Fibroblast of peridontal ligament (primary cell): ENCODE results near the gene KLHL25.
A peak's percentile ranks its signal among the peaks of the same experiment; 100 is the strongest.

Experiments
- DNase-seq: peaks from one replicate; pipeline ENCODE4 v3.0.0-alpha.2; 2010; ENCODE audit errors: extremely low read depth

KLHL25 gene

DNA sequence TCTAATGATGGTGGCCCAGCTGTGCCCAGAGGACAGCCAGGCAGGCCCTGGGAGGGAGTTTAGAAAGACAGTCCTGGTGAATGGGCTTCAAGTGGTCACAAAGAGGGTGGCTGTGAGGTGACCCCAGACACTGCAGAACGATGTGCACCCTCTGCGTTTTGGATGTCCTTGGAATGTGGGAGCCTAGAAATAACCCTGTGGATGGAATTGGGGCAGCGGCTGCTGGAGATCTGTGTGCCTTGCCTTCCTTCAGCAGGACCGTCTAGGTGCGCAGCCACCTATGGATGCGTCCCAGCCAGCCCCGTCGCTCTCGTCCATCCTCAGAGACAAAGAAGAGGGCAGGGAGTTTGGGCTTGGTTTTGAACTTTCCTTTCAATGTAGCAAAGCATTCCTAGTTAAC, 46.5 kb downstream of the KLHL25 start:
- DNase-seq, result no peak

DNA sequence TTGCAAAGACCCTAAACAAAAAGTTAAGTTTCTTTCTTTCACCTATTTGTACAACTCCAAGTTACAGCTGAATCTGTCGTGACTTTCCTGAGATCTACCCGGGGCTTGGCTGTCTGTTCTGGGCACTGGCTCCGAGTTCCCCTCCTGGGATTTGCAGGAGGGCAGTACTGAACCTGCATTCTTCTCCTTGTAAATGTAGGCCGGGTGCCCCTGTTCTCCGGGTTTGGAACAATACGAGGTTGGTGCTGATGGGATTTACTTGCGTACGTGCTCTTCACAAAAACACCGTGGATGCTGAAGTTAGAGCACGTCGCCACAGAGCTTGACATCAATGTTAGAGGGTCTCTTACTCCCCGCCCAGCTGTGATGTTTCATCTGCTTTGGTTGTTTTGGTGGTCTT, 48.1 kb downstream of the KLHL25 start:
- DNase-seq, result no peak

DNA sequence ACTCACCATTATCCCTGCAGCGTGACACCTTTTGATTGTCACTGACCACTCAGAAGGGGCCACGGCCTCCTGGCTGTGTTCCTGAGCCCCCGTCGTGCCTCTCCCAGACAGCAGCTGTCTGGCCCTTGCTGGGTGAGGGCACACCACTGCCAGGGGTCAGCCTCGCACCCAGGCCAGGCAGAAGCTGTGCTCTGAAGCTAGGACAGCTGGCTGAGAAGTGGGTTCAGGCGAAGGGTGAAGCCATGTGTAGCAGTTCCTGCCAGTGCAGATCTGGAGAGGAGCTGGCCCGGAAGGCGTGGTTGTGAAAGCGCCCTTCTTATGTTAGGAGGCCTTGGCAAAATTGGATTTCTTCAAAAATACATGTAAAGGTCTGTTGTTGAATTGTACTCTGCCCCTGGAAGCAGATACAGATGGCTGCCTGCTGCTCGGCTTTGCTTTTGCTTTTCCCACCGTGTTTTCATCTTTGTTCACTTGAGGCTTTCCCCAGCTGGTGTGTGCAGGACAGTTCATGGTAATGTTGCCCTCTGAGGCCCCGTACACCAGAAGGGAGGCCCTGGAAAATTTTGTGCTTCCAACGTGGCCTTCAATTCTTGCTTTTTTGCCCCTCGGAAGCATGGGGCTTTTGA, 49.1 kb downstream of the KLHL25 start:
- DNase-seq, result no peak

DNA sequence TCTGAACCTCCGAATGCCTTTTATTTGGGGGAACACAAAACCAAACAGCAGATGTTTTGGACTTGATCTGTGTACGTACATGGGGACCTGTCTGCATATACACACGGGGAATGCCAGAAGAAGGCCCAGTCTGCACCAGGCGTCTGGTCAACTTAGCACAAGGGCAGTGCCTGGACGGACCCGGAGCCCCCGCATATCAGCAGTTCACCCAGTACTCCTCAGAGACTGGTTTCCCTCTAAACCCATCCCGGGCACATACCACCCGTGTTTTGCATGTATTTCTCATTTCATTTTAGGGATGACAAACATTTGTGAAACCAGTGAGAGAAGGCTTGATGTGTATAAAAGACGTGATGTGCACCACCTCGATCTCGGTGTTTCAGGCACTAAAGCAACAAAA, 49.7 kb downstream of the KLHL25 start:
- DNase-seq, result no peak

DNA sequence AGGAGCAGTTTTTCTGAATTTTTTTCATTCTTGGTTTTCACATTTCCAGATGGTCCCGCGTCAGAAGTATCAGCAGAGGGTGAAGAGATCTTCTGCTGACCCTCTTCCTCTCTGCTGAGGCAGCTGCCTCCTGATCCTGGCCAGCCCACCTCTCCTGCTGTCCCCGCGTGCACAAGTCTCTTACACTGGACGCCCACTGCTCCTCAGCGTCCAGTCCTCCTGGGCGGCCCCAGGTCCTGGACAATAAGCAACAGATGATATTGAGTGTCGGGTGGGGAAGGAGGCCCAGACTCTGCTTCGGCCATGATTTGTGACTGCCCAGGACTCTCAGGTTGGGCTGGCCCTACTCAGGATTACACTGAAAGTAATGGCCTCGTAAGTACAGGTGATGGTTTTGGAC, 50.1 kb downstream of the KLHL25 start:
- DNase-seq, result no peak

DNA sequence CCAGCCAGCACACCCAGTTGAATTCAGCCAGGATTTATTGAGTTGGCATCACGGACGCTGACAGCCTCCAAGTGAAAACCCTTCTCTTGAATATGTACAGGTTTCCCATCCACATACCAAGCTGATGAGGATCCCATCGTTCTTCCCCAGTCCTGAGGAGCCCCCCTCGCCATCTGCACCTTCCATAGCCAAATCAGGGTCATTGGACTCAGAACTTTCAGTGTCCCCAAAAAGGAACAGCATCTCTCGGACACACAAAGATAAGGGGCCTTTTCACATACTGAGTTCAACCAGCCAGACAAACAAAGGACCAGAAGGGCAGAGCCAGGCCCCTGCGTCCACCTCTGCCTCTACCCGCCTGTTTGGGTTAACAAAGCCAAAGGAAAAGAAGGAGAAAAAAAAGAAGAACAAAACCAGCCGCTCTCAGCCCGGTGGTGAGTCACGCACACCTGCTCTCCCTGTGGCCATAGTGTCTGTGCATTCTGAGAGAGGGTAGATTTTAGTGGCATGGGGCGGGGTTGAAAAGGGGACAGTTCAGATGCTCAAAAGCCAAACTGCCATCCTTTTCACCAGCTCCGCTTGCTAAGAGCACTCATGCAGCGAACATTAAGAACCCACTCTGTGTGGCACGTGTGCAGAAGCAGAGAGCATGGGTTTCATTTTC, 51.2 kb downstream of the KLHL25 start:
- DNase-seq, result no peak

- peak; percentile 65 for DNase-seq
Observed at GRCh38 chr15:85742186-85742821, 52.4 kb downstream of the KLHL25 start.

GRCh38 chr15:85741662-85742061, 53.1 kb downstream of the KLHL25 start:
- no peak for DNase-seq

GRCh38 chr15:85741021-85741421, 53.7 kb downstream of the KLHL25 start:
- DNase-seq, result no peak

GRCh38 chr15:85737061-85737460, 57.7 kb downstream of the KLHL25 start:
- no peak for DNase-seq

DNA sequence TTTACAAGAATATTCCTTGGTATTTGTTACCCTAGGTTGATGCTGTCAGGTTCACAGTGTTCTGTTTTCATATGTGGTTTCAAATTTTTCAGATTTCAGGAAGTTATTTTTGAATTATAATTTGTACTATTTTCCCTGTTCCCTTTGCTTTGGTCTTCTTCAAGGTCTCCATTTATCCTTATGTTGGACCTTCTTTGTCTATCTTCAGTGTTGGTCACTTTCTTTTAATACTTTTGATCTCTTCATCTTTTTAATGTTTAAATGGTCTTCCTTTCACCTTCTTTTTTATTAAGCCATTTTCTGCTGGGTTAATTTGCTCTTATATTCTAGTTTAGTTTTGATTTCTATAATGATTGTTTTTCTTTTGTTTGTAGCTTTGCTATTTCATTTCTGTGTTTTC, 61.3 kb downstream of the KLHL25 start:
- peak; percentile 32 for DNase-seq

- DNase-seq, result peak; percentile 82
Observed at GRCh38 chr15:85730001-85730820, 64.5 kb downstream of the KLHL25 start.

DNA sequence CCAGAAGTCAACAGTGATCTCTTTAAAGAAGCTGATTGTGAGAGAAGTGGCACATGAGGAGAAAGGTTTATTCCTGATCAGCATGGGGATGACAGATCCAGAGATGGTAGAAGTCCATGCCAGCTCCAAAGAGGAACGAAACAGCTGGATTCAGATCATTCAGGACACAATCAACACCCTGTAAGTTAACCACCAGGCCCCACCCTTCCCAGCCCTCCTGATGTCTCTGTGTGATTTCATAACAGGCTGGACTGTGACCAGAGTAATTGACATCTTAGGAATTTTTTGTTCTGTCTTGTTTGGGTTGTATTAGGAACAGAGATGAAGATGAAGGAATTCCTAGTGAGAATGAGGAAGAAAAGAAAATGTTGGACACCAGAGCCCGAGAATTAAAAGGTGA, 67.7 kb downstream of the KLHL25 start:
- peak; percentile 51 for DNase-seq

- peak; percentile 58 for DNase-seq
Observed at GRCh38 chr15:85726454-85726853, 68.3 kb downstream of the KLHL25 start.

GRCh38 chr15:85725564-85725963, 69.2 kb downstream of the KLHL25 start:
- no peak for DNase-seq

- peak; percentile 55 for DNase-seq
Observed at GRCh38 chr15:85725019-85725418, 69.7 kb downstream of the KLHL25 start.

DNA sequence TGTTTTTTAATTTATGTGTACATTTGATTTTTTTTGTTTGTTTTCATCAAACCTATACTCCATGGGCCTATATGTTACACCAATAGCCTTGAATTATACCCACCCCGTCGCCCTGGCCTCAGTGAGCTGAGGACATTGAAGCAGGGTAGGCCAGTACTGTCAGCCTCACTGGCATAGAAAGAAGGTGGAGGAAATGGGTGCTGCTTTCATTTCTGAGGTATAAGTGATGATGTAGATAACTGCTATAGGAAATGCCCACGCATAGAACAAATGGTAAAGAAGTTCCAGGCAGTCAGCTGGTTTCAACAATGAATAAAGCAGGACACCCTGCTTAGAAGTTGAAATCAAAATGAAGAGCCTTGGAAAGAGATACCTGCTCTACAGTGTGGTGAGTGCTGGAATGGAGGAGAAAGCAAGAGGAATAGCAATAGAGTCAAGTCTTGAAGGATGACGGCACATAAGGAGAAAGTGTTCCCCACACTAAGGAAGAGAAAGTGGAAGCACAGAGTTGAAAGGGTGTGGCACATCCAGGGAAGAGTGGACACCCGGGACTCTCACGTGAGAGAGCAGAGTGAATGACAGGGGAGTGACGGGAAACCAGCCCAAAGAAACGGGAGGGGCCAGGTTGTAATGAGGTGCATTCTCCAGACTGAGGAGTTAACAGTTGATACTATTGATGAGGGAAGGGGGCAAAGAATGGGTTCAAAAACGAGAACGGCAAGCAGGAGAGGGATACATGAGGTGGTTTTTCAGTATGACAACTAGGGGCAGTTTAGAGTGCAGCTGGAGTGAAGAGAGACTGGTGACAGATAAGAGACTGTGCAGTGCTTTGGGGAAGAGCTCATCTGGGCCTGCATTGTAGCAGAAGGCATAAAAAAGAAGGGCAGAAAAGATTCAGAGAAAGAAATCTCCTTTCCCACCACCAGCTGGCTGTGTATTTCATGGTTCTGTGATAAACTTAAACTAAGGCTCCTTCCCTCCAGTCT, 70.5 kb downstream of the KLHL25 start:
- no peak for DNase-seq

- no peak for DNase-seq
Observed at GRCh38 chr15:85722374-85723152, 72.2 kb downstream of the KLHL25 start.

DNA sequence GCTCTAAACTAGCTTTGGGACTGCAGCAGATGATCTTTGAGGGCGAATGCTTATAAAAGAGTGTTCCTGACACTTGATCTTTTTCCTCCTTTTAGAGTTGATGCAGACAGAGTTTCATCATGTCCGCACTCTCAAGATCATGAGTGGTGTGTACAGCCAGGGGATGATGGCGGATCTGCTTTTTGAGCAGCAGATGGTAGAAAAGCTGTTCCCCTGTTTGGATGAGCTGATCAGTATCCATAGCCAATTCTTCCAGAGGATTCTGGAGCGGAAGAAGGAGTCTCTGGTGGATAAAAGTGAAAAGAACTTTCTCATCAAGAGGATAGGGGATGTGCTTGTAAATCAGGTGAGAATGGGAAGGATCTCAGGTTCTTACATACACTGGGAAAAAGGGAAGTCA, 75.7 kb downstream of the KLHL25 start:
- no peak for DNase-seq

GRCh38 chr15:85718271-85718971, 76.3 kb downstream of the KLHL25 start:
- DNase-seq, result no peak
